Cardiac septum (tissue), 1 donor: ENCODE data around the gene DPPA5. TPM values are rescaled to one million over a fixed set of nuclear protein-coding genes. Genes with fewer than 3 reads are reported as not detected.
"Not testable (repeated sequence)": the region's sequence is repeated elsewhere in the genome, so short reads cannot be mapped to it uniquely, and the experiment has no call there.

Source experiments
- DNase-seq: peaks from one replicate; pipeline ENCODE4 v3.0.0-alpha.2; 2020; ENCODE audit warnings: low spot score
- intact Hi-C: fragments of 100-400 bp; cut with DNase I; formaldehyde crosslinking; loops from one replicate; pipeline ENCODE4 v1.14.0; 2022
- long read RNA-seq: library from polyadenylated mRNA; unstranded; transcript quantifications from one replicate; pipeline ENCODE4 v2.0.0, GENCODE V29; 2021
- total RNA-seq: library from RNA; stranded (reverse); fragmentation: NEBNext Ultra II Directional; extraction: Animal tissue kit (Norgen Biotek cat#: 25700); gene quantifications from one replicate; pipeline ENCODE4 v1.2.1, GENCODE V29; 2021
- donor health status: DM: no; HTN: no; CAD: no.

DPPA5 gene
- not detected for total RNA-seq
- long read RNA-seq, result 0 reads

GRCh38 chr6:73353636-73354593, at the start of gene DPPA5:
Gene DPPA5 (minus strand): TSS chr6:73354276. CDS start chr6:73354225, 51 bp downstream.
- intact Hi-C loops, result no loop called here
- DNase-seq, result no peak

GRCh38 chr6:73400656-73401055, 46.6 kb upstream of the DPPA5 start:
- intact Hi-C loops, result no loop called here
- DNase-seq, result no peak

GRCh38 chr6:73395875-73396274, 41.8 kb upstream of the DPPA5 start:
- intact Hi-C loops, result no loop called here
- no peak for DNase-seq

GRCh38 chr6:73394577-73395354, 40.7 kb upstream of the DPPA5 start, which contains the start of gene DDX43:
Gene DDX43 (plus strand): TSS chr6:73394828. CDS start chr6:73394906, 78 bp downstream.
- DNase-seq, result no peak
- intact Hi-C loops, result no loop called here

- intact Hi-C loops, result no loop called here
These were observed 39.2 kb upstream of the DPPA5 start for GRCh38 chr6:73393278-73393677.

GRCh38 chr6:73392188-73392587, 38.1 kb upstream of the DPPA5 start:
- DNase-seq, intact Hi-C loops: not testable (repeated sequence)

More at GRCh38 chr6:73393278-73393677, 39.2 kb upstream of the DPPA5 start:
- no peak for DNase-seq

GRCh38 chr6:73391675-73392074, 37.6 kb upstream of the DPPA5 start:
- intact Hi-C loops, result no loop called here
- no peak for DNase-seq

- DNase-seq, result no peak
- intact Hi-C loops, result no loop called here
These were observed 35.8 kb upstream of the DPPA5 start for GRCh38 chr6:73389854-73390253.

- intact Hi-C loops, result no loop called here
- DNase-seq, result peak; percentile 82
These were observed 34.9 kb upstream of the DPPA5 start for GRCh38 chr6:73388800-73389512.

- DNase-seq, result no peak
These were observed 34.3 kb upstream of the DPPA5 start for GRCh38 chr6:73388433-73388799.

GRCh38 chr6:73382462-73383113, 28.5 kb upstream of the DPPA5 start:
- no peak for DNase-seq
- intact Hi-C loops, result no loop called here

More at GRCh38 chr6:73388433-73388799, 34.3 kb upstream of the DPPA5 start:
- intact Hi-C loops, result no loop called here

GRCh38 chr6:73381531-73381930, 27.5 kb upstream of the DPPA5 start:
- intact Hi-C loops, DNase-seq: not testable (repeated sequence)

GRCh38 chr6:73377225-73377624, 23.1 kb upstream of the DPPA5 start:
- intact Hi-C loops, result no loop called here
- no peak for DNase-seq

GRCh38 chr6:73375216-73375615, 21.1 kb upstream of the DPPA5 start:
- intact Hi-C loops, result no loop called here
- no peak for DNase-seq

- intact Hi-C loops, result no loop called here
- DNase-seq, result no peak
These were observed 18.4 kb upstream of the DPPA5 start for GRCh38 chr6:73372516-73372915.

GRCh38 chr6:73371984-73372383, 17.9 kb upstream of the DPPA5 start:
- DNase-seq, result no peak
- intact Hi-C loops, result no loop called here

- no peak for DNase-seq
- intact Hi-C loops, result no loop called here
These were observed 15.5 kb upstream of the DPPA5 start, which contains the start of gene OOEP for GRCh38 chr6:73369563-73369962. Gene OOEP (minus strand): TSS chr6:73369897. CDS start chr6:73369792, 105 bp downstream.

- no peak for DNase-seq
- intact Hi-C loops, result no loop called here
These were observed 15.1 kb upstream of the DPPA5 start for GRCh38 chr6:73369157-73369556.

- DNase-seq, result no peak
- intact Hi-C loops, result no loop called here
These were observed 14.6 kb upstream of the DPPA5 start for GRCh38 chr6:73368675-73369074.
